Lower leg skin (tissue), 3 donors: ENCODE results near the gene PPP1CC.

Experiments used
- CTCF ChIP-seq, 3 donors: fragments of 450-650 bp; IDR thresholded peaks; one replicate each; pipeline ENCODE4 v1.5.1; 2016; ENCODE audit warnings: antibody characterized with exemption in 3 of 3, mild to moderate bottlenecking in 3 of 3, moderate library complexity in 2 of 3
- POLR2A ChIP-seq, 2 donors: fragments of 450-650 bp; IDR thresholded peaks; one replicate each; pipeline ENCODE4 v1.6.1; 2016 to 2017; ENCODE audit warnings: antibody characterized with exemption in 2 of 2, mild to moderate bottlenecking in 1 of 2, moderate library complexity in 1 of 2

DNA sequence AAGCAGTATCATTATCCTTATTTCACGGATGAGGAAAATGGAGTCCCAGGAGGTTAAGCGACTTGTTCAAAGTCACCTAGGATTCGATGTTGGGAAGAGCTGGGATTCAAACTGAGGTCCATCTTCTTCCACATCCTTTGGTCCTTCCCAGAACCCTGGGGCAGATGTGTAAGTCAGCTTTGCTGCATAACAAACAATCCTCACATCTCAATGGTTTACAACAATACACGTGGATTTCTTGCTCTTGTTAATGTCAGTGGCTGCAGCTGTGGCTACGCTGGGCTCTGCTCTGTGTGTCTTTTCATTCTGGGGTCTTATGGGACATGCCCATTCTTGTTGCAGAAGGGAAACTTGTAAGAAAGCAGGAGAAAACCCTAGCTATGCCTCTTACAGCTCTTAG is 26.3 kb upstream of the PPP1CC start:
- TF ChIP-seq CTCF (IDR thresholded peaks at IDR 0.05) (no peak), POLR2A (IDR thresholded peaks at IDR 0.05) (no peak)
